Calu3 (cell line): ENCODE results near the gene NUDCD3. TPM values are rescaled to one million over a fixed set of nuclear protein-coding genes. Genes with fewer than 3 reads are reported as not detected.

ENCODE experiments used
- BruUV-seq: library from RNA; stranded (reverse); fragments of 400-500 nt; replicated peaks from 2 replicates; lab custom pipeline; 2021; lab: Mats Ljungman, UMichigan
- CTCF ChIA-PET: fragments of 300-600 bp; sonication (Branson Sonifier 250); formaldehyde crosslinking; loops from one replicate; lab custom pipeline; 2022; ENCODE audit warnings: antibody characterized with exemption; lab: Charles Lee
- DNase-seq: peaks from one replicate; pipeline ENCODE4 v3.0.0; 2022
- H3K27ac Mint-ChIP-seq: one replicate; pipeline ENCODE4 v1.8.0; 2022; ENCODE audit warnings: mixed read lengths; ENCODE audit not compliant: unreplicated experiment
- H3K27me3 Mint-ChIP-seq: one replicate; pipeline ENCODE4 v1.8.0; 2022; ENCODE audit warnings: mixed read lengths; ENCODE audit not compliant: unreplicated experiment
- H3K36me3 Mint-ChIP-seq: one replicate; pipeline ENCODE4 v1.8.0; 2022; ENCODE audit warnings: mild to moderate bottlenecking, moderate library complexity, mixed read lengths; ENCODE audit not compliant: insufficient read depth, unreplicated experiment
- H3K4me1 Mint-ChIP-seq: one replicate; pipeline ENCODE4 v1.8.0; 2022; ENCODE audit warnings: mild to moderate bottlenecking, low read depth, mixed read lengths; ENCODE audit not compliant: unreplicated experiment
- H3K4me3 Mint-ChIP-seq: one replicate; pipeline ENCODE4 v1.8.0; 2022; ENCODE audit warnings: mild to moderate bottlenecking, low read depth, moderate library complexity, mixed read lengths; ENCODE audit not compliant: unreplicated experiment
- H3K9me3 Mint-ChIP-seq: one replicate; pipeline ENCODE4 v1.8.0; 2022; ENCODE audit warnings: low read depth, mixed read lengths; ENCODE audit not compliant: unreplicated experiment
- intact Hi-C: fragments of 100-400 bp; cut with micrococcal nuclease; formaldehyde crosslinking; loops from one replicate; pipeline ENCODE4 v1.10.0; 2022; ENCODE audit not compliant: unreplicated experiment
- total RNA-seq: library from RNA; stranded (reverse); gene quantifications from 2 replicates; pipeline ENCODE4 v1.2.3, GENCODE V29; 2022
- TF ChIP-seq, protein P1 (sequence below): fragments of 200-600 bp; IDR thresholded peaks from one replicate; pipeline ENCODE4 v1.8.0; 2022; ENCODE audit warnings: antibody characterized with exemption; ENCODE audit not compliant: unreplicated experiment

Gene NUDCD3
- total RNA-seq, 1 experiment from 2014 or later: 176 TPM

- Mint-ChIP-seq H3K27me3 (no peaks in the 10 kb centered on the region), H3K4me3 (no peak overlapping the region), H3K4me1 (peaks cover 4% of the 10 kb centered on the region), H3K9me3 (no peaks in the 10 kb centered on the region), H3K36me3 (peaks cover 6% of the 10 kb centered on the region), H3K27ac (no peak overlapping the region)
- BruUV-seq: no TSS peak
- CTCF ChIA-PET: no interaction called here
- TF ChIP-seq, protein P1, sequence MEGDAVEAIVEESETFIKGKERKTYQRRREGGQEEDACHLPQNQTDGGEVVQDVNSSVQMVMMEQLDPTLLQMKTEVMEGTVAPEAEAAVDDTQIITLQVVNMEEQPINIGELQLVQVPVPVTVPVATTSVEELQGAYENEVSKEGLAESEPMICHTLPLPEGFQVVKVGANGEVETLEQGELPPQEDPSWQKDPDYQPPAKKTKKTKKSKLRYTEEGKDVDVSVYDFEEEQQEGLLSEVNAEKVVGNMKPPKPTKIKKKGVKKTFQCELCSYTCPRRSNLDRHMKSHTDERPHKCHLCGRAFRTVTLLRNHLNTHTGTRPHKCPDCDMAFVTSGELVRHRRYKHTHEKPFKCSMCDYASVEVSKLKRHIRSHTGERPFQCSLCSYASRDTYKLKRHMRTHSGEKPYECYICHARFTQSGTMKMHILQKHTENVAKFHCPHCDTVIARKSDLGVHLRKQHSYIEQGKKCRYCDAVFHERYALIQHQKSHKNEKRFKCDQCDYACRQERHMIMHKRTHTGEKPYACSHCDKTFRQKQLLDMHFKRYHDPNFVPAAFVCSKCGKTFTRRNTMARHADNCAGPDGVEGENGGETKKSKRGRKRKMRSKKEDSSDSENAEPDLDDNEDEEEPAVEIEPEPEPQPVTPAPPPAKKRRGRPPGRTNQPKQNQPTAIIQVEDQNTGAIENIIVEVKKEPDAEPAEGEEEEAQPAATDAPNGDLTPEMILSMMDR: no peak
- DNase-seq: no peak
- intact Hi-C loops: no loop called here
Measured at GRCh38 chr7:44454348-44454747, 36.1 kb downstream of the NUDCD3 start.

- intact Hi-C loops: no loop called here
- BruUV-seq: no TSS peak
- TF ChIP-seq, protein P1: no peak
- Mint-ChIP-seq H3K4me1 (peaks cover 13% of the 10 kb centered on the region), H3K27me3 (no peaks in the 10 kb centered on the region), H3K4me3 (no peak overlapping the region), H3K36me3 (peaks cover 18% of the 10 kb centered on the region), H3K27ac (no peak overlapping the region), H3K9me3 (no peaks in the 10 kb centered on the region)
- CTCF ChIA-PET: no interaction called here
- DNase-seq: no peak
Measured at GRCh38 chr7:44451123-44451522, 39.3 kb downstream of the NUDCD3 start.

GRCh38 chr7:44449584-44449928 lies 40.9 kb downstream of the NUDCD3 start:
- H3K36me3 Mint-ChIP-seq: peaks cover 18% of the 10 kb centered on the region
- H3K27me3 Mint-ChIP-seq: no peaks in the 10 kb centered on the region
- peaks cover 13% of the 10 kb centered on the region for H3K4me1 Mint-ChIP-seq
- CTCF ChIA-PET: interaction anchor here (1.3 kb wide), 1 partner anchor 42 kb away, joined by 3 read pairs; no protein-coding TSS in a partner anchor
- intact Hi-C loops: no loop called here
- TF ChIP-seq, protein P1: no peak
- H3K9me3 Mint-ChIP-seq: no peaks in the 10 kb centered on the region
- H3K4me3 Mint-ChIP-seq: no peak overlapping the region
- H3K27ac Mint-ChIP-seq: no peak overlapping the region
- no peak for DNase-seq
- no TSS peak for BruUV-seq

DNA sequence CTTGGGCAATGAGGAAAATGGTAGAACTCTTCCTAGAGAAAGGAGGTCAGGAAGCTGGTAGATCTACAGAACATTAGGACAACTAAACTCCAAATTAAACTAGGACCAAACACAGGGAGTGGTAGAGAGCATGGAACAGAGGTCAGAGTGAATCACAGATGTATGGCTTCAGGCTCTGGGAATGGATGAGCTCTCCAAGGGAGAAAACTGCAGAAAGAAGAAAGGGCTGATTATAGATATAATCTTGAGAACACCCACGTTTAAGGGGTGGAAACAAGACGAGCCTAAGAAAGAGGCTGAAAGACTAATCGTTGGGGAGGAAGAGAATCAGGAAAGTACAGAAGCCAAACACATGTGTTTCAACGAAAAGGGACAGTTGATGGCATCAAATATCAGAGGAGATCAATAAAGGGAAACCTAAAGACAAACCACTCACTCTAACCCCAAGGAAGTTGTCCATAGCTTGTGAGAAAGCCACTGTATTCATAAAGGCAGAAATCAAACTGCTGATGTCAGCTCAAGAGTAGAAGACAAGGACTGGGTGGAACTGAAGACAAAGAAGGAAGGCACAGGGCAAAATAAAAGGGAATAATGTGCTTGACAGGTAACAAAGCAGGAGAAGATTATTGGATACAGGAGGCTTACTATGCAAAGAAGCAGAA lies 41.4 kb downstream of the NUDCD3 start:
- no peaks in the 10 kb centered on the region for H3K27me3 Mint-ChIP-seq
- H3K36me3 Mint-ChIP-seq: peaks cover 18% of the 10 kb centered on the region
- H3K9me3 Mint-ChIP-seq: no peaks in the 10 kb centered on the region
- no peak overlapping the region for H3K27ac Mint-ChIP-seq
- BruUV-seq: no TSS peak
- no peak overlapping the region for H3K4me3 Mint-ChIP-seq
- intact Hi-C loops: no loop called here
- no peak for DNase-seq
- TF ChIP-seq, protein P1: no peak
- CTCF ChIA-PET: interaction anchor here (1.3 kb wide), 1 partner anchor 41 kb away, joined by 3 read pairs; no protein-coding TSS in a partner anchor
- peaks cover 13% of the 10 kb centered on the region for H3K4me1 Mint-ChIP-seq
